HepG2 (cell line): ENCODE results near the gene PNLIPRP2. TPM values are rescaled to one million over a fixed set of nuclear protein-coding genes. Genes with fewer than 3 reads are reported as not detected.

ENCODE experiments used
- ATAC-seq: fragments of 200-7000 bp; cut with Tn5 transposase; 3 replicates; pipeline ENCODE4 v1.9.1; 2020; ENCODE audit warnings: mild to moderate bottlenecking, moderate library complexity
- BruUV-seq: library from RNA; stranded (reverse); fragments of 400-500 nt; replicated peaks from 2 replicates; lab custom pipeline; 2021; lab: Mats Ljungman, UMichigan
- CTCF ChIA-PET: fragments of 300-600 bp; formaldehyde crosslinking; extraction: SDS; loops from one replicate; lab custom pipeline; 2021; ENCODE audit warnings: low total read pairs, inconsistent platforms, low intra/inter-chr PET ratio; lab: Yijun Ruan, JAX
- POLR2A ChIA-PET: fragments of 350-600 bp; sonication (Branson Sonifier 250); formaldehyde crosslinking; loops from one replicate; lab custom pipeline; 2020; ENCODE audit warnings: antibody characterized with exemption, inconsistent platforms; lab: Yijun Ruan, JAX
- DNase-seq: peaks from one replicate; pipeline ENCODE4 v3.0.0-alpha.2; 2015; ENCODE audit warnings: low spot score
- FAIRE-seq: peaks from 3 replicates; lab custom pipeline; 2011; peaks lifted over from hg19 to GRCh38; lab: Jason Lieb, UNC
- H2AFZ ChIP-seq: one replicate; pipeline ENCODE4 v1.6.1; 2011; ENCODE audit warnings: low read length, inconsistent platforms
- H3K27ac ChIP-seq: fragments of 300-600 bp; 3 replicates; pipeline ENCODE4 v1.8.0; 2011; ENCODE audit warnings: mixed run types, mild to moderate bottlenecking, mixed read lengths, low read length, inconsistent platforms; ENCODE audit not compliant: insufficient read depth; ENCODE audit errors: extremely low read length
- H3K27me3 ChIP-seq, 2 experiments: fragments of 200-600 bp in 1 of 2; 2 replicates in 1 of 2; 3 replicates in 1 of 2; pipeline versions ENCODE4 v1.6.0 to v1.8.0; 2011; ENCODE audit warnings: low read length in 2 of 2, mild to moderate bottlenecking in 2 of 2, moderate library complexity in 2 of 2, inconsistent platforms in 1 of 2; ENCODE audit not compliant: insufficient read depth in 2 of 2, control insufficient read depth in 1 of 2
- H3K36me3 ChIP-seq, 2 experiments: fragments of 200-600 bp in 1 of 2; replicated peaks in 1 of 2; 2 replicates in 1 of 2; 3 replicates in 1 of 2; pipeline versions ENCODE4 v1.5.1 to v1.8.0; 2011; ENCODE audit warnings: low read length in 2 of 2, inconsistent platforms in 1 of 2; ENCODE audit not compliant: insufficient read depth in 2 of 2, control insufficient read depth in 1 of 2
- H3K4me1 ChIP-seq: 2 replicates; pipeline ENCODE4 v1.5.1; 2012; ENCODE audit warnings: low read length, inconsistent platforms; ENCODE audit not compliant: insufficient read depth
- H3K4me2 ChIP-seq: 2 replicates; pipeline ENCODE4 v1.6.0; 2011; ENCODE audit warnings: low read depth, low read length, inconsistent platforms
- H3K4me3 ChIP-seq, 3 experiments: fragments of 200-600 bp in 1 of 3; sonication (generic), shearing (Covaris generic) in 1 of 3; replicated peaks in 1 of 3; 2 replicates each; pipeline ENCODE4 v1.5.1; 2011 to 2016; ENCODE audit warnings: low read length in 3 of 3, inconsistent platforms in 2 of 3, low read depth in 2 of 3, mild to moderate bottlenecking in 2 of 3, control low read depth in 1 of 3, mixed read lengths in 1 of 3; ENCODE audit not compliant: insufficient read depth in 1 of 3
- H3K79me2 ChIP-seq: one replicate; pipeline ENCODE4 v1.6.1; 2011; ENCODE audit warnings: low read length, inconsistent platforms; ENCODE audit not compliant: insufficient read depth
- H3K9ac ChIP-seq: 2 replicates; pipeline ENCODE4 v1.6.0; 2011; ENCODE audit warnings: mild to moderate bottlenecking, low read depth, low read length, inconsistent platforms; ENCODE audit not compliant: insufficient read depth
- H3K9me3 ChIP-seq: 2 replicates; pipeline ENCODE4 v1.5.1; 2012; ENCODE audit warnings: mild to moderate bottlenecking, low read length
- H4K20me1 ChIP-seq: 2 replicates; pipeline ENCODE4 v1.6.0; 2011; ENCODE audit warnings: inconsistent platforms, mild to moderate bottlenecking, low read length, moderate library complexity; ENCODE audit not compliant: insufficient read depth
- HDAC2 ChIP-seq: sonication (generic); formaldehyde crosslinking; IDR thresholded peaks from 2 replicates; pipeline ENCODE4 v1.4.0; 2020; ENCODE audit warnings: missing genetic modification reagents
- RAD21 ChIP-seq: fragments of 450-650 bp; formaldehyde crosslinking; IDR thresholded peaks from 2 replicates; pipeline ENCODE4 v1.5.0; 2020; ENCODE audit warnings: mild to moderate bottlenecking
- SETDB1 ChIP-seq: sonication (generic); formaldehyde crosslinking; IDR thresholded peaks from 2 replicates; pipeline ENCODE4 v1.5.1; 2020; ENCODE audit warnings: missing genetic modification reagents, mild to moderate bottlenecking, borderline replicate concordance
- SMC3 ChIP-seq: IDR thresholded peaks from 2 replicates; pipeline ENCODE4 v1.6.1; 2011; ENCODE audit warnings: low read length, improper control_type of control experiment
- STAG1 ChIP-seq: sonication (generic); formaldehyde crosslinking; IDR thresholded peaks from 2 replicates; pipeline ENCODE4 v1.4.0; 2020; ENCODE audit warnings: missing genetic modification reagents
- ZNF234 ChIP-seq: sonication (generic); formaldehyde crosslinking; conservative IDR thresholded peaks from 2 replicates; pipeline ENCODE4 v1.5.1; 2020; ENCODE audit warnings: mild to moderate bottlenecking, missing genetic modification reagents
- ZNF652 ChIP-seq: IDR thresholded peaks from 2 replicates; pipeline ENCODE4 v1.6.1; 2016; ENCODE audit warnings: low read depth, borderline replicate concordance
- WGBS: methylation state at CpG from one replicate; pipeline ENCODE4 v1.1.6; 2017; ENCODE audit warnings: low lambda C conversion rate; 5-methylcytosine and 5-hydroxymethylcytosine counted together
- in situ Hi-C: cut with HindIII; loops from 2 replicates; pipeline ENCODE4 v1.10.0; 2017; ENCODE audit warnings: low pct_unique_long_range_greater_than_20kb; ENCODE audit not compliant: extremely low pct_ligation_motif_present
- intact Hi-C: fragments of 100-400 bp; cut with micrococcal nuclease; formaldehyde crosslinking; loops from one replicate; pipeline ENCODE4 v1.10.0; 2022; ENCODE audit not compliant: unreplicated experiment
- polyA plus RNA-seq, 8 experiments: library from polyadenylated mRNA; depleted of rRNA in 3 of 8; stranded (reverse) in 7 of 8; unstranded in 1 of 8; fragments of >200 nt; fragmentation: Illumina TruSeq in 4 of 8; extraction: Trizol in 4 of 8; gene quantifications; 2 replicates each; pipeline versions ENCODE4 v1.2.1 to v1.2.3, GENCODE V29; 2011 to 2016; ENCODE audit warnings: low read depth in 4 of 8, missing spikeins in 1 of 8, mixed read lengths in 1 of 8; ENCODE audit not compliant: insufficient read depth in 1 of 8
- total RNA-seq, 5 experiments: library from RNA; depleted of rRNA; stranded (reverse); fragments of >200 nt; fragmentation: Illumina TruSeq; extraction: Trizol; gene quantifications; 2 replicates each; pipeline ENCODE4 v1.2.3, GENCODE V29; 2016; ENCODE audit warnings: low read depth in 1 of 5
- TF ChIP-seq, protein P1 (sequence below): sonication (generic); formaldehyde crosslinking; IDR thresholded peaks from 2 replicates; pipeline ENCODE4 v1.5.0; 2020; ENCODE audit warnings: mild to moderate bottlenecking, missing genetic modification reagents, moderate library complexity
- TF ChIP-seq, protein P2 (sequence below), 2 experiments: sonication (generic) in 1 of 2; formaldehyde crosslinking in 1 of 2; IDR thresholded peaks; 2 replicates each; pipeline versions ENCODE4 v1.5.1 to v1.6.1; 2011 to 2020; ENCODE audit warnings: borderline replicate concordance in 1 of 2, low read depth in 1 of 2, low read length in 1 of 2, mild to moderate bottlenecking in 1 of 2, missing genetic modification reagents in 1 of 2, moderate library complexity in 1 of 2

The PNLIPRP2 gene
- total and polyA plus RNA-seq, 2 of the 13 experiments (the other 11 are each of a cell fraction or from before 2014, with no cell fraction given): 0.21 to 0.97 TPM

DNA sequence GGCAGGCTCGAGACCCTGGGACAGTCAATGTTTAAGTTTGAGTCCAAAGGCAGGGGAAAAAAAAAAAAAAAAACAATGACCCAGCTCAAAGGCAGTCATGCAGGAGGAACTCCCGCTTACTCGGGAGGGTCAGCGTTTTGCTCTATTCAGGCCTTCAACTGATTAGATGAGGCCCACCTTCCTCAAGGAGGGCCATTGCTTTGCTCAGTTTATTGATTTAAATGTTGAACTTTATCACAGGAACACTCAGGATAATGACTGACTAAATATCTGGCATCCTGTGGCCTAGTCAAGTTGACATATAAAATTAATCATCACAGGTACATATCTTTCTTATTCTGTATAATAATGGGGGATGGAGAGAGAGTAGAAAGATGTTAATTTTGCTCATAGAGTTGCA lies 69.0 kb downstream of the PNLIPRP2 start (continued):
- TF ChIP-seq HDAC2: no peak

DNA sequence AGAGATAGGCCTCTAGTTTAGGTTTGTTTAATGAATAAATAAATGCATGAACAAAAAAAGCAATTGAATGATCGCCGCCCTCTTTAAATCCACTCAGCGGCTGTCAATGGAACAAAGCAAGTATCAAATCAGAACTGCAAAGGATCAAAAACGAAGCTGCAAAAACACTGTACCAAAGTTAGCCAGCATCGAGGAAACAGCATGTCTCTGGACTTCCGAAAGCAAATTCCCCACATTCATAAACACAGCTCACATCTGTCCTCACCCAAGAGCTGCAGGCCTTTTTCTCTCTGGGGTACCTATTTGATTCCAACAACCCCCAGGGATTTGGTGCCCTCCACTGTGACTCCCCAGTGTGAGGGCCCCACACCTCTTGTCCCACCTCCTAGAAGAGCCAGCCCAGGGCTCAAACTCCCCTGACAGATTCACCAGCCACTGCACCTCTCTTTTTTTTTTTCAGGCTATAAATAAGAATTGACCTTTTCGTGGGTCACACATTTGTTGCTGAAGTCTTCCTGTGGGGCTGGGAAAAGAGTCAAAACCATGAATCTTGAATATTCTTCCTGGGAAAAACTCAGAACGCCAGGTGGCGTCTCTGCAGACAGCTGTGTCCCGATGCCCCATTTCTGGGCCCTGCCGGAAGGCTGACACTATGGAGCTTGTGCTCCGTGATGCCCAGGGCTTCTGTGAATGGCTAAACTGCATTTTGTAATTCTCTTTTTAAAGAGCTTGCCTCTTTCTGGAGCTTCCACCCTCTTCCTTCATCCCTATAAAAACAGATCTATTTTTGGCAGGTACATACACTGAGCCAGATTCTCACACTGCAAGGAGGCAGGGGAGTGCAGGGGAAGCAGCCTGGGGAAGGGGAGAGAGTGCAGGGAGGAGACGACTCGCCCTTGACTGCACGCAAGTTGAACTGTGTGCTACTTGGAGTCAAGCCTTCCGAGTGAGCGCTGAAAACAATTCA lies 69.9 kb downstream of the PNLIPRP2 start:
- Histone ChIP-seq H2AFZ (no peak overlapping the region), H3K27me3 (no peaks in the 10 kb centered on the region), H3K79me2 (no peaks in the 10 kb centered on the region), H3K9ac (no peak overlapping the region), H3K9me3 (no peaks in the 10 kb centered on the region), H3K36me3 (peaks cover 0 to 3% of the 10 kb centered on the region in 2 experiments; a peak in 1 of 5 replicates), H4K20me1 (no peaks in the 10 kb centered on the region), H3K4me1 (peaks cover 23% of the 10 kb centered on the region), H3K4me3 (no peak overlapping the region), H3K27ac (no peak overlapping the region), H3K4me2 (no peak overlapping the region)
- TF ChIP-seq, protein P1, sequence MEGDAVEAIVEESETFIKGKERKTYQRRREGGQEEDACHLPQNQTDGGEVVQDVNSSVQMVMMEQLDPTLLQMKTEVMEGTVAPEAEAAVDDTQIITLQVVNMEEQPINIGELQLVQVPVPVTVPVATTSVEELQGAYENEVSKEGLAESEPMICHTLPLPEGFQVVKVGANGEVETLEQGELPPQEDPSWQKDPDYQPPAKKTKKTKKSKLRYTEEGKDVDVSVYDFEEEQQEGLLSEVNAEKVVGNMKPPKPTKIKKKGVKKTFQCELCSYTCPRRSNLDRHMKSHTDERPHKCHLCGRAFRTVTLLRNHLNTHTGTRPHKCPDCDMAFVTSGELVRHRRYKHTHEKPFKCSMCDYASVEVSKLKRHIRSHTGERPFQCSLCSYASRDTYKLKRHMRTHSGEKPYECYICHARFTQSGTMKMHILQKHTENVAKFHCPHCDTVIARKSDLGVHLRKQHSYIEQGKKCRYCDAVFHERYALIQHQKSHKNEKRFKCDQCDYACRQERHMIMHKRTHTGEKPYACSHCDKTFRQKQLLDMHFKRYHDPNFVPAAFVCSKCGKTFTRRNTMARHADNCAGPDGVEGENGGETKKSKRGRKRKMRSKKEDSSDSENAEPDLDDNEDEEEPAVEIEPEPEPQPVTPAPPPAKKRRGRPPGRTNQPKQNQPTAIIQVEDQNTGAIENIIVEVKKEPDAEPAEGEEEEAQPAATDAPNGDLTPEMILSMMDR (CRISPR knock-in tag): peak; percentile 40; the same call in 1 of the 2 replicates
- TF ChIP-seq STAG1 (peak; percentile 55), ZNF234 (no peak), SETDB1 (CRISPR knock-in tag) (no peak), ZNF652 (CRISPR knock-in tag) (no peak), RAD21 (0 out of 2 replicates have a peak, but pooled peaks have one; percentile 41), SMC3 (peak; percentile 41)
- TF ChIP-seq, protein P2, sequence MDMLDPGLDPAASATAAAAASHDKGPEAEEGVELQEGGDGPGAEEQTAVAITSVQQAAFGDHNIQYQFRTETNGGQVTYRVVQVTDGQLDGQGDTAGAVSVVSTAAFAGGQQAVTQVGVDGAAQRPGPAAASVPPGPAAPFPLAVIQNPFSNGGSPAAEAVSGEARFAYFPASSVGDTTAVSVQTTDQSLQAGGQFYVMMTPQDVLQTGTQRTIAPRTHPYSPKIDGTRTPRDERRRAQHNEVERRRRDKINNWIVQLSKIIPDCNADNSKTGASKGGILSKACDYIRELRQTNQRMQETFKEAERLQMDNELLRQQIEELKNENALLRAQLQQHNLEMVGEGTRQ (IDR thresholded peaks at IDR 0.05; ENCODE audit: low read depth, low read length): no peak
- TF ChIP-seq, protein P2 (CRISPR knock-in tag; IDR thresholded peaks at IDR 0.05; ENCODE audit: borderline replicate concordance): no peak
- in situ Hi-C loops: no loop called here
- WGBS: 85% methylated on average over 17 of the region's 17 CpGs
- intact Hi-C loops: loop anchor here (5.0 kb wide), 1 partner anchor 52 kb away; the partner anchor contains the start of gene HSPA12A
- FAIRE-seq (no peak), ATAC-seq (peak; percentile 22; the same call in 1 of the 3 replicates), DNase-seq (no peak)
- POLR2A ChIA-PET: no interaction called here
- BruUV-seq: no TSS peak
- CTCF ChIA-PET: interaction anchor here (1.1 to 1.7 kb wide), 2 partner anchors 75 to 98 kb away, joined by 3 to 12 read pairs; no protein-coding TSS in a partner anchor
